Measurements from ENCODE around the gene OBSCN.

OBSCN gene

GRCh38 chr1:228309326-228310067 is 101.7 kb downstream of the OBSCN start:
- no peak for DNase-seq

- no peak for DNase-seq
These were observed 102.4 kb downstream of the OBSCN start for GRCh38 chr1:228310162-228310792.

GRCh38 chr1:228311091-228311490 is 103.2 kb downstream of the OBSCN start:
- no peak for DNase-seq

- DNase-seq, result no peak
These were observed 104.4 kb downstream of the OBSCN start for GRCh38 chr1:228312136-228312764.

GRCh38 chr1:228313536-228314277 is 105.9 kb downstream of the OBSCN start:
- no peak for DNase-seq

GRCh38 chr1:228314315-228314657 is 106.4 kb downstream of the OBSCN start:
- no peak for DNase-seq

GRCh38 chr1:228314658-228315483 is 107.0 kb downstream of the OBSCN start:
- no peak for DNase-seq

GRCh38 chr1:228315484-228315944 is 107.7 kb downstream of the OBSCN start:
- DNase-seq, result no peak

GRCh38 chr1:228315945-228316588 is 108.2 kb downstream of the OBSCN start:
- DNase-seq, result no peak

GRCh38 chr1:228316589-228317387 is 108.9 kb downstream of the OBSCN start:
- no peak for DNase-seq

- no peak for DNase-seq
These were observed 109.6 kb downstream of the OBSCN start for GRCh38 chr1:228317411-228317828.

- DNase-seq, result no peak
These were observed 110.3 kb downstream of the OBSCN start for GRCh38 chr1:228317891-228318810.

- DNase-seq, result no peak
These were observed 111.0 kb downstream of the OBSCN start for GRCh38 chr1:228318823-228319241.

- no peak for DNase-seq
These were observed 111.7 kb downstream of the OBSCN start for GRCh38 chr1:228319352-228320088.

- DNase-seq, result no peak
These were observed 112.5 kb downstream of the OBSCN start for GRCh38 chr1:228320394-228320793.

GRCh38 chr1:228321435-228321834 is 113.6 kb downstream of the OBSCN start:
- no peak for DNase-seq

- DNase-seq, result no peak
These were observed 114.1 kb downstream of the OBSCN start for GRCh38 chr1:228321895-228322294.

- no peak for DNase-seq
These were observed 115.6 kb downstream of the OBSCN start for GRCh38 chr1:228323401-228323800.

GRCh38 chr1:228325267-228325666 is 117.4 kb downstream of the OBSCN start:
- no peak for DNase-seq
